Liver (tissue), 9 donors: ENCODE measurements around the gene WSCD2. TPM values are rescaled to one million over a fixed set of nuclear protein-coding genes. Genes with fewer than 3 reads are reported as not detected.

ENCODE experiments used
- DNase-seq: peaks from one replicate; pipeline ENCODE4 v3.0.0-alpha.2; 2017; ENCODE audit warnings: low spot score
- H3K27ac ChIP-seq, 2 donors: one replicate each; pipeline ENCODE4 v1.7.0; 2013; ENCODE audit warnings: inconsistent platforms in 2 of 2, low read length in 2 of 2, control low read depth in 1 of 2, low read depth in 1 of 2, mild to moderate bottlenecking in 1 of 2
- H3K27me3 ChIP-seq, 4 donors: one replicate each; pipeline versions ENCODE4 v1.6.1 to v1.7.0; 2013; ENCODE audit warnings: low read length in 3 of 4, inconsistent platforms in 1 of 4, mild to moderate bottlenecking in 1 of 4, moderate library complexity in 1 of 4; ENCODE audit not compliant: control insufficient read depth in 4 of 4, insufficient read depth in 4 of 4
- H3K36me3 ChIP-seq, 4 donors: one replicate each; pipeline versions ENCODE4 v1.6.1 to v1.7.0; 2013; ENCODE audit warnings: low read length in 3 of 4, mild to moderate bottlenecking in 3 of 4, low read depth in 1 of 4, moderate library complexity in 1 of 4; ENCODE audit not compliant: control insufficient read depth in 4 of 4, insufficient read depth in 3 of 4
- H3K4me1 ChIP-seq, 4 donors: one replicate each; pipeline versions ENCODE4 v1.6.1 to v1.7.0; 2013; ENCODE audit warnings: low read length in 3 of 4, mild to moderate bottlenecking in 3 of 4, moderate library complexity in 1 of 4; ENCODE audit not compliant: control insufficient read depth in 4 of 4, insufficient read depth in 4 of 4
- H3K4me3 ChIP-seq, 3 donors: one replicate each; pipeline versions ENCODE4 v1.6.1 to v1.7.0; 2013; ENCODE audit warnings: low read length in 3 of 3, control low read depth in 1 of 3, low read depth in 1 of 3, mild to moderate bottlenecking in 1 of 3
- H3K9ac ChIP-seq, 2 donors: one replicate each; pipeline ENCODE4 v1.7.0; 2013; ENCODE audit warnings: low read length in 2 of 2, mild to moderate bottlenecking in 2 of 2, moderate library complexity in 2 of 2, control low read depth in 1 of 2, low read depth in 1 of 2
- H3K9me3 ChIP-seq, 4 donors: one replicate each; pipeline versions ENCODE4 v1.6.1 to v1.7.0; 2013; ENCODE audit warnings: low read length in 3 of 4; ENCODE audit not compliant: control insufficient read depth in 4 of 4
- ATF3 ChIP-seq: IDR thresholded peaks from 2 replicates; pipeline ENCODE4 v1.6.1; 2016; ENCODE audit warnings: antibody characterized with exemption
- EGR1 ChIP-seq, 2 donors: IDR thresholded peaks; 2 replicates each; pipeline ENCODE4 v1.6.1; 2016 to 2018; ENCODE audit warnings: antibody characterized with exemption in 2 of 2, low read depth in 2 of 2
- FOXA1 ChIP-seq: IDR thresholded peaks from 2 replicates; pipeline ENCODE4 v1.6.1; 2016; ENCODE audit warnings: antibody characterized with exemption
- FOXA2 ChIP-seq: IDR thresholded peaks from 2 replicates; pipeline ENCODE4 v1.6.1; 2016; ENCODE audit warnings: antibody characterized with exemption
- GABPA ChIP-seq, 2 donors: IDR thresholded peaks in 1 of 2; conservative IDR thresholded peaks in 1 of 2; 2 replicates each; pipeline ENCODE4 v1.6.1; 2016; ENCODE audit warnings: antibody characterized with exemption in 2 of 2, mild to moderate bottlenecking in 1 of 2, moderate library complexity in 1 of 2
- HNF4A ChIP-seq, 2 donors: conservative IDR thresholded peaks; 2 replicates each; pipeline ENCODE4 v1.6.1; 2016; ENCODE audit warnings: antibody characterized with exemption in 2 of 2, mild to moderate bottlenecking in 2 of 2
- HNF4G ChIP-seq: IDR thresholded peaks from 2 replicates; pipeline ENCODE4 v1.6.1; 2016; ENCODE audit warnings: antibody characterized with exemption
- JUND ChIP-seq, 2 donors: IDR thresholded peaks; 2 replicates each; pipeline ENCODE4 v1.6.1; 2016; ENCODE audit warnings: antibody characterized with exemption in 2 of 2
- MAX ChIP-seq: IDR thresholded peaks from 2 replicates; pipeline ENCODE4 v1.6.1; 2016; ENCODE audit warnings: antibody characterized with exemption
- NR2F2 ChIP-seq: IDR thresholded peaks from 2 replicates; pipeline ENCODE4 v1.6.1; 2016; ENCODE audit warnings: antibody characterized with exemption
- RAD21 ChIP-seq, 2 donors: IDR thresholded peaks; 2 replicates each; pipeline ENCODE4 v1.6.1; 2016; ENCODE audit warnings: antibody characterized with exemption in 2 of 2, mild to moderate bottlenecking in 2 of 2
- RXRA ChIP-seq, 2 donors: IDR thresholded peaks; 2 replicates each; pipeline ENCODE4 v1.6.1; 2017 to 2018; ENCODE audit warnings: antibody characterized with exemption in 2 of 2, mild to moderate bottlenecking in 1 of 2
- SP1 ChIP-seq: IDR thresholded peaks from 2 replicates; pipeline ENCODE4 v1.6.1; 2018; ENCODE audit warnings: antibody characterized with exemption, mild to moderate bottlenecking
- TAF1 ChIP-seq: conservative IDR thresholded peaks from 2 replicates; pipeline ENCODE4 v1.6.1; 2016; ENCODE audit warnings: antibody characterized with exemption, mild to moderate bottlenecking
- YY1 ChIP-seq: IDR thresholded peaks from 2 replicates; pipeline ENCODE4 v1.6.1; 2016; ENCODE audit warnings: antibody characterized with exemption, mild to moderate bottlenecking
- ZBTB33 ChIP-seq: IDR thresholded peaks from 2 replicates; pipeline ENCODE4 v1.6.1; 2016; ENCODE audit warnings: antibody characterized with exemption
- WGBS: extraction: QIAGEN DNeasy Blood & Tissue Kit; methylation state at CpG from one replicate; pipeline ENCODE4 v1.1.7; 2013; 5-methylcytosine and 5-hydroxymethylcytosine counted together
- polyA plus RNA-seq, 2 donors: library from polyadenylated mRNA; stranded (reverse) in 1 of 2; unstranded in 1 of 2; fragments of 200-250 nt in 1 of 2; fragments of >200 nt in 1 of 2; fragmentation: Nextera tagmentation in 1 of 2; extraction: Ambion mirVana in 1 of 2; gene quantifications; one replicate each; pipeline versions ENCODE4 v1.2.1 to v1.2.3, GENCODE V29; 2013 to 2015
- total RNA-seq, 2 donors: library from RNA; depleted of rRNA; stranded (reverse); fragments of >200 nt; gene quantifications; one replicate each; pipeline ENCODE4 v1.2.3, GENCODE V29; 2014
- TF ChIP-seq, protein P1 (sequence below): fragments of 150-350 bp; IDR thresholded peaks from 2 replicates; pipeline ENCODE4 v1.5.1; 2017; ENCODE audit warnings: improper control_type of control experiment, low read depth, low read length; ENCODE audit not compliant: missing input control
- TF ChIP-seq, protein P2 (sequence below): IDR thresholded peaks from 2 replicates; pipeline ENCODE4 v1.6.1; 2016; ENCODE audit warnings: antibody characterized with exemption, mild to moderate bottlenecking
- donor health status: healthy.
- donor health status: healthy.
- donor health status: healthy.
- donor health status: healthy.
- donor health status: healthy.

Gene WSCD2
- total and polyA plus RNA-seq, 4 donors = under 0.01 to 0.09 (median 0.05) TPM; not detected in 1

GRCh38 chr12:108146035-108146893, 17.2 kb downstream of the WSCD2 start:
- no peaks in the 10 kb centered on the region for H3K4me1 ChIP-seq
- peaks cover 0 to 7% (median 3%) of the 10 kb centered on the region in 4 donors for H3K27me3 ChIP-seq
- no peaks in the 10 kb centered on the region for H3K36me3 ChIP-seq
- H3K4me3 ChIP-seq = no peak overlapping the region
- no peak overlapping the region for H3K27ac ChIP-seq
- H3K9ac ChIP-seq = no peak overlapping the region
- no peaks in the 10 kb centered on the region for H3K9me3 ChIP-seq
- DNase-seq = no peak
- TF ChIP-seq RAD21 (IDR thresholded peaks at IDR 0.05) (no peak), EGR1 (IDR thresholded peaks at IDR 0.05; ENCODE audit: low read depth in 2 of 2) (no peak), GABPA (IDR thresholded peaks at IDR 0.05 in 1 of 2, conservative IDR thresholded peaks at IDR 0.05 in 1 of 2) (no peak), NR2F2 (no peak), MAX (no peak), ATF3 (no peak), HNF4G (no peak), TAF1 (no peak), RXRA (IDR thresholded peaks at IDR 0.05) (no peak), YY1 (no peak), FOXA1 (no peak), ZBTB33 (no peak), HNF4A (conservative IDR thresholded peaks at IDR 0.05) (no peak), SP1 (no peak), JUND (IDR thresholded peaks at IDR 0.05) (no peak), FOXA2 (no peak)
- TF ChIP-seq, protein P1, sequence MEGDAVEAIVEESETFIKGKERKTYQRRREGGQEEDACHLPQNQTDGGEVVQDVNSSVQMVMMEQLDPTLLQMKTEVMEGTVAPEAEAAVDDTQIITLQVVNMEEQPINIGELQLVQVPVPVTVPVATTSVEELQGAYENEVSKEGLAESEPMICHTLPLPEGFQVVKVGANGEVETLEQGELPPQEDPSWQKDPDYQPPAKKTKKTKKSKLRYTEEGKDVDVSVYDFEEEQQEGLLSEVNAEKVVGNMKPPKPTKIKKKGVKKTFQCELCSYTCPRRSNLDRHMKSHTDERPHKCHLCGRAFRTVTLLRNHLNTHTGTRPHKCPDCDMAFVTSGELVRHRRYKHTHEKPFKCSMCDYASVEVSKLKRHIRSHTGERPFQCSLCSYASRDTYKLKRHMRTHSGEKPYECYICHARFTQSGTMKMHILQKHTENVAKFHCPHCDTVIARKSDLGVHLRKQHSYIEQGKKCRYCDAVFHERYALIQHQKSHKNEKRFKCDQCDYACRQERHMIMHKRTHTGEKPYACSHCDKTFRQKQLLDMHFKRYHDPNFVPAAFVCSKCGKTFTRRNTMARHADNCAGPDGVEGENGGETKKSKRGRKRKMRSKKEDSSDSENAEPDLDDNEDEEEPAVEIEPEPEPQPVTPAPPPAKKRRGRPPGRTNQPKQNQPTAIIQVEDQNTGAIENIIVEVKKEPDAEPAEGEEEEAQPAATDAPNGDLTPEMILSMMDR = no peak
- TF ChIP-seq, protein P2, sequence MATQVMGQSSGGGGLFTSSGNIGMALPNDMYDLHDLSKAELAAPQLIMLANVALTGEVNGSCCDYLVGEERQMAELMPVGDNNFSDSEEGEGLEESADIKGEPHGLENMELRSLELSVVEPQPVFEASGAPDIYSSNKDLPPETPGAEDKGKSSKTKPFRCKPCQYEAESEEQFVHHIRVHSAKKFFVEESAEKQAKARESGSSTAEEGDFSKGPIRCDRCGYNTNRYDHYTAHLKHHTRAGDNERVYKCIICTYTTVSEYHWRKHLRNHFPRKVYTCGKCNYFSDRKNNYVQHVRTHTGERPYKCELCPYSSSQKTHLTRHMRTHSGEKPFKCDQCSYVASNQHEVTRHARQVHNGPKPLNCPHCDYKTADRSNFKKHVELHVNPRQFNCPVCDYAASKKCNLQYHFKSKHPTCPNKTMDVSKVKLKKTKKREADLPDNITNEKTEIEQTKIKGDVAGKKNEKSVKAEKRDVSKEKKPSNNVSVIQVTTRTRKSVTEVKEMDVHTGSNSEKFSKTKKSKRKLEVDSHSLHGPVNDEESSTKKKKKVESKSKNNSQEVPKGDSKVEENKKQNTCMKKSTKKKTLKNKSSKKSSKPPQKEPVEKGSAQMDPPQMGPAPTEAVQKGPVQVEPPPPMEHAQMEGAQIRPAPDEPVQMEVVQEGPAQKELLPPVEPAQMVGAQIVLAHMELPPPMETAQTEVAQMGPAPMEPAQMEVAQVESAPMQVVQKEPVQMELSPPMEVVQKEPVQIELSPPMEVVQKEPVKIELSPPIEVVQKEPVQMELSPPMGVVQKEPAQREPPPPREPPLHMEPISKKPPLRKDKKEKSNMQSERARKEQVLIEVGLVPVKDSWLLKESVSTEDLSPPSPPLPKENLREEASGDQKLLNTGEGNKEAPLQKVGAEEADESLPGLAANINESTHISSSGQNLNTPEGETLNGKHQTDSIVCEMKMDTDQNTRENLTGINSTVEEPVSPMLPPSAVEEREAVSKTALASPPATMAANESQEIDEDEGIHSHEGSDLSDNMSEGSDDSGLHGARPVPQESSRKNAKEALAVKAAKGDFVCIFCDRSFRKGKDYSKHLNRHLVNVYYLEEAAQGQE = no peak
- 52% methylated on average over 6 of the region's 6 CpGs for WGBS
